HEK293 (cell line): ENCODE data around the gene NTSR1.

Source experiments
- REPIN1 ChIP-seq: fragments of 450-650 bp; formaldehyde crosslinking; IDR thresholded peaks from 2 replicates; pipeline ENCODE4 v1.5.1; 2017; ENCODE audit warnings: missing biosample characterization, missing genetic modification characterization, low read depth
- ZNF155 ChIP-seq: fragments of 450-650 bp; formaldehyde crosslinking; IDR thresholded peaks from 2 replicates; pipeline ENCODE4 v1.5.1; 2016; ENCODE audit warnings: missing biosample characterization, missing genetic modification characterization
- ZNF239 ChIP-seq: fragments of 450-650 bp; formaldehyde crosslinking; IDR thresholded peaks from 2 replicates; pipeline ENCODE4 v1.5.1; 2016; ENCODE audit warnings: missing biosample characterization, missing genetic modification characterization
- ZNF311 ChIP-seq: fragments of 450-650 bp; formaldehyde crosslinking; IDR thresholded peaks from 2 replicates; pipeline ENCODE4 v1.5.1; 2017; ENCODE audit warnings: missing biosample characterization, missing genetic modification characterization, borderline replicate concordance
- ZNF521 ChIP-seq: fragments of 450-650 bp; formaldehyde crosslinking; IDR thresholded peaks from 2 replicates; pipeline ENCODE4 v1.5.1; 2017; ENCODE audit warnings: missing biosample characterization, mild to moderate bottlenecking, missing genetic modification characterization
- ZNF785 ChIP-seq: fragments of 450-650 bp; formaldehyde crosslinking; IDR thresholded peaks from 2 replicates; pipeline ENCODE4 v1.5.1; 2016; ENCODE audit warnings: missing biosample characterization, missing genetic modification characterization
- TF ChIP-seq, protein P1 (sequence below): fragments of 450-650 bp; formaldehyde crosslinking; IDR thresholded peaks from 2 replicates; pipeline ENCODE4 v1.5.1; 2016; ENCODE audit warnings: missing biosample characterization, missing genetic modification characterization, borderline replicate concordance
- TF ChIP-seq, protein P2 (sequence below): fragments of 450-650 bp; formaldehyde crosslinking; optimal IDR thresholded peaks from 2 replicates; pipeline ENCODE3; 2016; ENCODE audit warnings: missing biosample characterization, mild to moderate bottlenecking, missing genetic modification characterization
- TF ChIP-seq, protein P3 (sequence below): fragments of 450-650 bp; formaldehyde crosslinking; IDR thresholded peaks from 2 replicates; pipeline ENCODE4 v1.5.1; 2016; ENCODE audit warnings: missing biosample characterization, missing genetic modification characterization

DNA sequence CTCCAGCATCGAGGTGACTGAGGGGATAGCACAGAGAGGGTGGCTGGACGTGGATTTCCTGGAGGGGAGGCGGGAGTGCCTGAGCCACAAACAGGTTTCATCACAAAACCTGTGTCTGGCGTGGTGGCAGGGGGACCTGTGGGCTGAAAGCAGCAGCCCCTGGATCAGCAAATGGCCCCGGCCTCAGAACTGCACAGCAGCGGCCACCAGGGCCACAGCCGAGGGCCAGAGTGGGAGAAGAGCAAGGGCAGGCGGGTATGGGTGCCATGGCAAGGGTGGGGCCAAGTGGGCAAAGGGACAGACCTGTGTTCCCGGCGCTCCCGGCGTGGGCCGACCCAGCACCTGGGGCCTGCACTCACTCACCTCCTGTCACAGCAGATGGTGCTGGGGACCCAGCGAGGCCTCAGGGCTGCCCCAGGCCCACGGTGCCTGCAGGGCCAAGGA is 19.0 kb downstream of the NTSR1 start:
- TF ChIP-seq REPIN1 (tag by site-specific recombination) (no peak), ZNF311 (no peak), ZNF239 (no peak), ZNF155 (tag by site-specific recombination) (no peak), ZNF785 (tag by site-specific recombination) (no peak), ZNF521 (tag by site-specific recombination) (no peak)
- TF ChIP-seq, protein P1, sequence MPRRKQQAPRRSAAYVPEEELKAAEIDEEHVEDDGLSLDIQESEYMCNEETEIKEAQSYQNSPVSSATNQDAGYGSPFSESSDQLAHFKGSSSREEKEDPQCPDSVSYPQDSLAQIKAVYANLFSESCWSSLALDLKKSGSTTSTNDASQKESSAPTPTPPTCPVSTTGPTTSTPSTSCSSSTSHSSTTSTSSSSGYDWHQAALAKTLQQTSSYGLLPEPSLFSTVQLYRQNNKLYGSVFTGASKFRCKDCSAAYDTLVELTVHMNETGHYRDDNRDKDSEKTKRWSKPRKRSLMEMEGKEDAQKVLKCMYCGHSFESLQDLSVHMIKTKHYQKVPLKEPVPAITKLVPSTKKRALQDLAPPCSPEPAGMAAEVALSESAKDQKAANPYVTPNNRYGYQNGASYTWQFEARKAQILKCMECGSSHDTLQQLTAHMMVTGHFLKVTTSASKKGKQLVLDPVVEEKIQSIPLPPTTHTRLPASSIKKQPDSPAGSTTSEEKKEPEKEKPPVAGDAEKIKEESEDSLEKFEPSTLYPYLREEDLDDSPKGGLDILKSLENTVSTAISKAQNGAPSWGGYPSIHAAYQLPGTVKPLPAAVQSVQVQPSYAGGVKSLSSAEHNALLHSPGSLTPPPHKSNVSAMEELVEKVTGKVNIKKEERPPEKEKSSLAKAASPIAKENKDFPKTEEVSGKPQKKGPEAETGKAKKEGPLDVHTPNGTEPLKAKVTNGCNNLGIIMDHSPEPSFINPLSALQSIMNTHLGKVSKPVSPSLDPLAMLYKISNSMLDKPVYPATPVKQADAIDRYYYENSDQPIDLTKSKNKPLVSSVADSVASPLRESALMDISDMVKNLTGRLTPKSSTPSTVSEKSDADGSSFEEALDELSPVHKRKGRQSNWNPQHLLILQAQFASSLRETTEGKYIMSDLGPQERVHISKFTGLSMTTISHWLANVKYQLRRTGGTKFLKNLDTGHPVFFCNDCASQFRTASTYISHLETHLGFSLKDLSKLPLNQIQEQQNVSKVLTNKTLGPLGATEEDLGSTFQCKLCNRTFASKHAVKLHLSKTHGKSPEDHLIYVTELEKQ (tag by site-specific recombination), result no peak
- TF ChIP-seq, protein P2, sequence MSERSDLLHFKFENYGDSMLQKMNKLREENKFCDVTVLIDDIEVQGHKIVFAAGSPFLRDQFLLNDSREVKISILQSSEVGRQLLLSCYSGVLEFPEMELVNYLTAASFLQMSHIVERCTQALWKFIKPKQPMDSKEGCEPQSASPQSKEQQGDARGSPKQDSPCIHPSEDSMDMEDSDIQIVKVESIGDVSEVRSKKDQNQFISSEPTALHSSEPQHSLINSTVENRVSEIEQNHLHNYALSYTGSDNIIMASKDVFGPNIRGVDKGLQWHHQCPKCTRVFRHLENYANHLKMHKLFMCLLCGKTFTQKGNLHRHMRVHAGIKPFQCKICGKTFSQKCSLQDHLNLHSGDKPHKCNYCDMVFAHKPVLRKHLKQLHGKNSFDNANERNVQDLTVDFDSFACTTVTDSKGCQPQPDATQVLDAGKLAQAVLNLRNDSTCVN (tag by site-specific recombination), result no peak
- TF ChIP-seq, protein P3, sequence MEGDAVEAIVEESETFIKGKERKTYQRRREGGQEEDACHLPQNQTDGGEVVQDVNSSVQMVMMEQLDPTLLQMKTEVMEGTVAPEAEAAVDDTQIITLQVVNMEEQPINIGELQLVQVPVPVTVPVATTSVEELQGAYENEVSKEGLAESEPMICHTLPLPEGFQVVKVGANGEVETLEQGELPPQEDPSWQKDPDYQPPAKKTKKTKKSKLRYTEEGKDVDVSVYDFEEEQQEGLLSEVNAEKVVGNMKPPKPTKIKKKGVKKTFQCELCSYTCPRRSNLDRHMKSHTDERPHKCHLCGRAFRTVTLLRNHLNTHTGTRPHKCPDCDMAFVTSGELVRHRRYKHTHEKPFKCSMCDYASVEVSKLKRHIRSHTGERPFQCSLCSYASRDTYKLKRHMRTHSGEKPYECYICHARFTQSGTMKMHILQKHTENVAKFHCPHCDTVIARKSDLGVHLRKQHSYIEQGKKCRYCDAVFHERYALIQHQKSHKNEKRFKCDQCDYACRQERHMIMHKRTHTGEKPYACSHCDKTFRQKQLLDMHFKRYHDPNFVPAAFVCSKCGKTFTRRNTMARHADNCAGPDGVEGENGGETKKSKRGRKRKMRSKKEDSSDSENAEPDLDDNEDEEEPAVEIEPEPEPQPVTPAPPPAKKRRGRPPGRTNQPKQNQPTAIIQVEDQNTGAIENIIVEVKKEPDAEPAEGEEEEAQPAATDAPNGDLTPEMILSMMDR (tag by site-specific recombination), result no peak
